Astrocyte of the spinal cord (primary cell): ENCODE results near the gene CCL22.

Experiments
- DNase-seq: peaks from one replicate; pipeline ENCODE4 v3.0.0; 2011; ENCODE audit warnings: low read depth, low spot score
- H3K4me3 ChIP-seq: 2 replicates; pipeline ENCODE4 v1.5.1; 2011; ENCODE audit warnings: low read depth, mild to moderate bottlenecking, low read length, moderate library complexity
- CTCF ChIP-seq: IDR thresholded peaks from 2 replicates; pipeline ENCODE4 v1.5.1; 2012; ENCODE audit warnings: low read depth, mild to moderate bottlenecking, low read length, inconsistent platforms
- in situ Hi-C: cut with HindIII; loops from 2 replicates; pipeline ENCODE4 v1.10.0; 2017; ENCODE audit warnings: low sequenced_read_pairs

Gene CCL22

GRCh38 chr16:57411362-57411976 is 52.9 kb downstream of the CCL22 start:
- TF ChIP-seq CTCF = no peak
- DNase-seq = no peak
- in situ Hi-C loops = no loop called here
- H3K4me3 ChIP-seq = no peak overlapping the region

GRCh38 chr16:57412584-57412983 is 54.0 kb downstream of the CCL22 start:
- in situ Hi-C loops = no loop called here
- no peak overlapping the region for H3K4me3 ChIP-seq
- DNase-seq = no peak
- no peak for TF ChIP-seq CTCF

- DNase-seq = no peak
- H3K4me3 ChIP-seq = no peak overlapping the region
- in situ Hi-C loops = no loop called here
- TF ChIP-seq CTCF = no peak
Observed at GRCh38 chr16:57413301-57413730, 54.7 kb downstream of the CCL22 start.

GRCh38 chr16:57413733-57414132 is 55.1 kb downstream of the CCL22 start:
- no peak overlapping the region for H3K4me3 ChIP-seq
- TF ChIP-seq CTCF = no peak
- in situ Hi-C loops = no loop called here
- DNase-seq = no peak
